Measurements from ENCODE around the gene SNAP91. TPM values are rescaled to one million over a fixed set of nuclear protein-coding genes. Genes with fewer than 3 reads are reported as not detected.
"Not testable (repeated sequence)": the region's sequence is repeated elsewhere in the genome, so short reads cannot be mapped to it uniquely, and the experiment has no call there.

The SNAP91 gene
- total and polyA plus RNA-seq, 9 donors, result 0.71 to 3.1 (median 1.4) TPM

DNA sequence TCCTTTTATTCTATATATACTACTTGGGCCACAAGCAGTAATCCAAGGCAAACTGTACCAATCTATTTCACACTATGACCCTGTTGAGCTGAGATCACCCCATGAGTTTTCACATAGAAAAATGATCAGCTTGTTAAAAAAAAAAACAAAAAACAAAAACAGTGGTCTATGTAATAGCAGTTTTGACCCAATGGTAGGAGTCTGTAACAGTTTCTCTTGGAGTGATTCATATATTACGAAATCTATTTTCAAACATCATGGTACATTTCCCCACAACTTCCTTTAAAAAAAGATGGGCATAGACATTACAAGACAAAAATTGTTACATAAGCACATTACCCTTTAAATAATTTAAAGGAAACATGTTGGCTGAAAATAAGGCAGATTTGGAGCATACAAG lies 118.5 kb downstream of the SNAP91 start:
- TF ChIP-seq POLR2A (IDR thresholded peaks at IDR 0.05) (no peak), EP300 (IDR thresholded peaks at IDR 0.05) (no peak)
- TF ChIP-seq, protein P1, sequence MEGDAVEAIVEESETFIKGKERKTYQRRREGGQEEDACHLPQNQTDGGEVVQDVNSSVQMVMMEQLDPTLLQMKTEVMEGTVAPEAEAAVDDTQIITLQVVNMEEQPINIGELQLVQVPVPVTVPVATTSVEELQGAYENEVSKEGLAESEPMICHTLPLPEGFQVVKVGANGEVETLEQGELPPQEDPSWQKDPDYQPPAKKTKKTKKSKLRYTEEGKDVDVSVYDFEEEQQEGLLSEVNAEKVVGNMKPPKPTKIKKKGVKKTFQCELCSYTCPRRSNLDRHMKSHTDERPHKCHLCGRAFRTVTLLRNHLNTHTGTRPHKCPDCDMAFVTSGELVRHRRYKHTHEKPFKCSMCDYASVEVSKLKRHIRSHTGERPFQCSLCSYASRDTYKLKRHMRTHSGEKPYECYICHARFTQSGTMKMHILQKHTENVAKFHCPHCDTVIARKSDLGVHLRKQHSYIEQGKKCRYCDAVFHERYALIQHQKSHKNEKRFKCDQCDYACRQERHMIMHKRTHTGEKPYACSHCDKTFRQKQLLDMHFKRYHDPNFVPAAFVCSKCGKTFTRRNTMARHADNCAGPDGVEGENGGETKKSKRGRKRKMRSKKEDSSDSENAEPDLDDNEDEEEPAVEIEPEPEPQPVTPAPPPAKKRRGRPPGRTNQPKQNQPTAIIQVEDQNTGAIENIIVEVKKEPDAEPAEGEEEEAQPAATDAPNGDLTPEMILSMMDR (IDR thresholded peaks at IDR 0.05), result no peak
- Histone ChIP-seq H3K4me3 (no peak overlapping the region), H3K9me3 (no peaks in the 10 kb centered on the region), H3K4me1 (ENCODE audit: insufficient read depth) (peaks cover 2% of the 10 kb centered on the region), H3K36me3 (no peaks in the 10 kb centered on the region), H3K27me3 (no peaks in the 10 kb centered on the region), H3K27ac (no peak overlapping the region)
- intact Hi-C loops (cut with DNase I), result no loop called here
- DNase-seq, result no peak
- 2 to 50% (median 44%) methylated on average over 1 of the region's 1 CpG for WGBS, 3 donors

DNA sequence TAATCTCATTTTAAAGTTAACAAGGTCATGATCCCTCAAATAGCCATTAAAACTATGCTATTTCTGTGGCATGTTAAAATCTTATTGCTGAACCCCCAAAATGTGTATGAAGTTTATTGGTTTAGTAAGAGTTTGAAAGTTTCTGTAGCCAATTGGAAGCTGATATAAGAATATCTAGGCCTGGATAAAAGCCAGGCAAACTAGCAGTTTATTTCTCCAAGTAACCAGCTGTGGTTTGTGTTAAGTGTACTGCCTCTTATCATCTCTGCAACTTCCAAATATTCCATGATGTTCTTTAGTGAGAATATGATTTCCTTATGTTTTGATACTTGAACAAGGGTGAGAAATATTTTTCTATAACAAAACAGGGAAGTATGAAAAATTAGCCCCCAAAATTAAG lies 119.8 kb downstream of the SNAP91 start:
- H3K4me3 ChIP-seq, result no peak overlapping the region
- no peaks in the 10 kb centered on the region for H3K36me3 ChIP-seq
- DNase-seq, result no peak
- TF ChIP-seq POLR2A (IDR thresholded peaks at IDR 0.05) (no peak), EP300 (IDR thresholded peaks at IDR 0.05) (no peak)
- TF ChIP-seq, protein P1 (IDR thresholded peaks at IDR 0.05), result no peak
- H3K27me3 ChIP-seq, result no peaks in the 10 kb centered on the region
- intact Hi-C loops (cut with DNase I), result no loop called here
- no peaks in the 10 kb centered on the region for H3K9me3 ChIP-seq
- no peak overlapping the region for H3K27ac ChIP-seq
- H3K4me1 ChIP-seq (ENCODE audit: insufficient read depth), result peaks cover 2% of the 10 kb centered on the region

DNA sequence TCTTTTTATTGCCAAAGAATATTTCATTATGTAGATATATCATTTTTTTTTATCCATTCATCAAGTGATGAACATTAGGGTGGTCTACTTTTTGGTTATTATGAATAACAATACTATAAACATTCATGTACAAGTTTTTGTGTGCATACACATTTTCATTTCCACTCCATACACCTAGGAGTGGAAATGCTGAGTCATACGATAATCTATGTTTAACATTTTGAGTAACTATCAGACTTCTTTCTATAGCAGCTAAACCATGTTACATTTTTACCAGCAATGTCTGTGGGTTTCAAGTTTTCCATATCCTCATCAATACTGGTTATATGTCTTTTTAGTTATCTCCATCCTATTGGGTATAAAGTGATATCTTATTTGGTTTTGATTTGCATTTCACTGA lies 130.8 kb downstream of the SNAP91 start:
- WGBS, 3 donors, result 95 to 96% (median 95%) methylated on average over 1 of the region's 1 CpG
- no peaks in the 10 kb centered on the region for H3K27me3 ChIP-seq
- H3K36me3 ChIP-seq, result no peaks in the 10 kb centered on the region
- H3K9me3 ChIP-seq, result no peaks in the 10 kb centered on the region
- H3K4me3 ChIP-seq, result no peak overlapping the region
- H3K27ac ChIP-seq, result no peak overlapping the region
- no peak for TF ChIP-seq EP300 (IDR thresholded peaks at IDR 0.05)
- TF ChIP-seq POLR2A (IDR thresholded peaks at IDR 0.05), result no peak
- TF ChIP-seq, protein P1 (IDR thresholded peaks at IDR 0.05), result no peak
- intact Hi-C loops (cut with DNase I), result no loop called here
- H3K4me1 ChIP-seq (ENCODE audit: insufficient read depth), result no peaks in the 10 kb centered on the region
- DNase-seq, result no peak

DNA sequence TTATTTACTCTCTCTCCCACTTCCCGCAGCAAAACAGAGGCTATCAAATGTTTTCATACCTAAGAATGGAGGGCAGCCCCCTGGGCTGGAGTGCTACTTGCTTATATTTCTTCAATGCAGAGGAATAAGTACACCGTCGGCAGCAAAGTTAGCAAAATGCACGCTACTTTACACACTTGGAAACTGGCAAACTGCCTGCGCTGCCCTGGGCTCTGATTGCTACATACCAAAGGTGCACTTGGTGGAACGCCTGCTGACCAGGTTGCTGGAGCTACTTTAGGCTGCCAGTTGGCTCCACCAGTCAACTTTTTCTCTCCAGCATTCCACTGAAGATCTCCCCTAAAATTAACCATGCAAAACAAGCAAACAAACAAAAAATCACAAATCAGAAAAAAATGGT lies 134.1 kb downstream of the SNAP91 start:
- no peaks in the 10 kb centered on the region for H3K9me3 ChIP-seq
- no peaks in the 10 kb centered on the region for H3K36me3 ChIP-seq
- no peak for DNase-seq
- no peaks in the 10 kb centered on the region for H3K27me3 ChIP-seq
- no peaks in the 10 kb centered on the region for H3K4me1 ChIP-seq (ENCODE audit: insufficient read depth)
- WGBS, 3 donors, result 41 to 65% (median 56%) methylated on average over 6 of the region's 6 CpGs
- TF ChIP-seq POLR2A (IDR thresholded peaks at IDR 0.05) (no peak), EP300 (IDR thresholded peaks at IDR 0.05) (no peak)
- TF ChIP-seq, protein P1 (IDR thresholded peaks at IDR 0.05), result no peak
- H3K27ac ChIP-seq, result no peak overlapping the region
- H3K4me3 ChIP-seq, result no peak overlapping the region
- intact Hi-C loops (cut with DNase I), result no loop called here

DNA sequence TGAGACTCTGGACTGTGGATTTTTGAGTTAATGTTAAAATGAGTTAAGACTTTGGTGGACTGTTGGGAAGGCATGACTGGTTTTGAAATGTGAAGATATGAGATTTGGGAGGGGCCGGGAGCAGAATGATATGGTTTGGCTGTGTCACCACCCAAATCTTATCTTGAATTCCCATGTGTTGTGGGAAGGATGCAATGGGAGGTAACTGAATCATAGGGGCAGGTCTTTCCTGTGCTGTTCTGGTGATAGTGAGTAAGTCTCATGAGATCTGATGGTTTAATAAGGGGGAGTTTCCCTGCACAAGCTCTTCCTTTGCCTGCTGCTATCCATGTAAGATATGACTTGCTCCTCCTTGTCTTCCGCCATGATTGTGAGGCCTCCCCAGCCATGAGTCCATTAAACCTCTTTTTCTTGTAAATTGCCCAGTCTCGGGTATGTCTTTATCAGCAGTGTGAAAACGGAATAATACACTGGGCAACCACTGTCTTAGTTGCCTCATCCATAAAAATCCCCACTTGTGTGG lies 137.2 kb downstream of the SNAP91 start:
- intact Hi-C loops (cut with DNase I), result not testable (repeated sequence)
- WGBS, 3 donors, result 93 to 97% (median 94%) methylated on average over 4 of the region's 4 CpGs

More for the DNA sequence above, 137.2 kb downstream of the SNAP91 start:
- H3K4me1 ChIP-seq (ENCODE audit: insufficient read depth); DNase-seq; H3K27me3 ChIP-seq; H3K36me3 ChIP-seq; H3K9me3 ChIP-seq; H3K4me3 ChIP-seq; H3K27ac ChIP-seq: not testable (repeated sequence)

All from ovary (tissue), 9 donors.